ENCODE data around the gene SGSM1. TPM values are rescaled to one million over a fixed set of nuclear protein-coding genes. Genes with fewer than 3 reads are reported as not detected.

The SGSM1 gene
- total RNA-seq, 1 experiment from 2014 or later, result 0.29 TPM

GRCh38 chr22:24878969-24879368, 73.0 kb downstream of the SGSM1 start:
- no TSS peak for BruUV-seq (replicated peaks)
- Histone ChIP-seq H3K79me2 (ENCODE audit: low read length) (no peaks in the 10 kb centered on the region), H3K4me3 (ENCODE audit: low read length) (no peak overlapping the region), H3K4me2 (ENCODE audit: low read length) (no peak overlapping the region), H3F3A (ENCODE audit: low read length, unreplicated experiment) (no peaks in the 10 kb centered on the region), H2AFZ (ENCODE audit: low read length) (no peak overlapping the region), H3K9ac (ENCODE audit: low read length) (no peak overlapping the region), H3K27me3 (ENCODE audit: low read length) (no peaks in the 10 kb centered on the region), H3K4me1 (ENCODE audit: insufficient read depth, low read length) (no peaks in the 10 kb centered on the region), H3K27ac (ENCODE audit: low read length) (no peak overlapping the region), H4K20me1 (ENCODE audit: low read length) (no peaks in the 10 kb centered on the region), H3K36me3 (ENCODE audit: low read depth, low read length) (no peaks in the 10 kb centered on the region), H3K9me3 (ENCODE audit: low read length) (no peaks in the 10 kb centered on the region), H3K9me2 (replicated peaks; ENCODE audit: low read length) (no peaks in the 10 kb centered on the region)
- DNase-seq (no peak), ATAC-seq (no peak)
- CTCF ChIA-PET, result no interaction called here
- POLR2A ChIA-PET (ENCODE audit: unreplicated experiment), result no interaction called here
- no peak for TF ChIP-seq EZH2 (IDR thresholded peaks at IDR 0.05; ENCODE audit: low read length, unreplicated experiment)
- no peak for TF ChIP-seq EZH2phosphoT487 (IDR thresholded peaks at IDR 0.05; ENCODE audit: borderline replicate concordance, low read length)
- no peak for TF ChIP-seq CTCF (conservative IDR thresholded peaks at IDR 0.05; ENCODE audit: low read depth, low read length)
- intact Hi-C loops (cut with micrococcal nuclease), result no loop called here

GRCh38 chr22:24883432-24883831, 77.4 kb downstream of the SGSM1 start:
- no peaks in the 10 kb centered on the region for H3K9me3 ChIP-seq (ENCODE audit: low read length)
- H3K9ac ChIP-seq (ENCODE audit: low read length), result no peak overlapping the region
- H3F3A ChIP-seq (ENCODE audit: low read length, unreplicated experiment), result no peaks in the 10 kb centered on the region
- no peaks in the 10 kb centered on the region for H3K79me2 ChIP-seq (ENCODE audit: low read length)
- POLR2A ChIA-PET (ENCODE audit: unreplicated experiment), result no interaction called here
- H3K4me2 ChIP-seq (ENCODE audit: low read length), result no peak overlapping the region
- H3K9me2 ChIP-seq (replicated peaks; ENCODE audit: low read length), result no peaks in the 10 kb centered on the region
- no peaks in the 10 kb centered on the region for H3K36me3 ChIP-seq (ENCODE audit: low read depth, low read length)
- TF ChIP-seq CTCF (conservative IDR thresholded peaks at IDR 0.05; ENCODE audit: low read depth, low read length) (no peak), EZH2phosphoT487 (IDR thresholded peaks at IDR 0.05; ENCODE audit: borderline replicate concordance, low read length) (no peak), EZH2 (IDR thresholded peaks at IDR 0.05; ENCODE audit: low read length, unreplicated experiment) (no peak)
- H2AFZ ChIP-seq (ENCODE audit: low read length), result no peak overlapping the region
- DNase-seq (no peak), ATAC-seq (no peak)
- no peaks in the 10 kb centered on the region for H3K4me1 ChIP-seq (ENCODE audit: insufficient read depth, low read length)
- no TSS peak for BruUV-seq (replicated peaks)
- CTCF ChIA-PET, result interaction anchor here (0.5 kb wide), 1 partner anchor 13 kb away, joined by 4 read pairs; no protein-coding TSS in a partner anchor
- intact Hi-C loops (cut with micrococcal nuclease), result no loop called here
- H4K20me1 ChIP-seq (ENCODE audit: low read length), result no peaks in the 10 kb centered on the region
- H3K27me3 ChIP-seq (ENCODE audit: low read length), result no peaks in the 10 kb centered on the region
- H3K4me3 ChIP-seq (ENCODE audit: low read length), result no peak overlapping the region
- H3K27ac ChIP-seq (ENCODE audit: low read length), result no peak overlapping the region

GRCh38 chr22:24887260-24887659, 81.2 kb downstream of the SGSM1 start:
- H3F3A ChIP-seq (ENCODE audit: low read length, unreplicated experiment), result no peaks in the 10 kb centered on the region
- no peak overlapping the region for H3K27ac ChIP-seq (ENCODE audit: low read length)
- no peaks in the 10 kb centered on the region for H3K4me1 ChIP-seq (ENCODE audit: insufficient read depth, low read length)
- ChIA-PET POLR2A (ENCODE audit: unreplicated experiment) (no interaction called here), CTCF (no interaction called here)
- no peaks in the 10 kb centered on the region for H3K9me3 ChIP-seq (ENCODE audit: low read length)
- no peaks in the 10 kb centered on the region for H3K27me3 ChIP-seq (ENCODE audit: low read length)
- TF ChIP-seq CTCF (conservative IDR thresholded peaks at IDR 0.05; ENCODE audit: low read depth, low read length) (no peak), EZH2 (IDR thresholded peaks at IDR 0.05; ENCODE audit: low read length, unreplicated experiment) (no peak), EZH2phosphoT487 (IDR thresholded peaks at IDR 0.05; ENCODE audit: borderline replicate concordance, low read length) (no peak)
- ATAC-seq (no peak), DNase-seq (no peak)
- no peaks in the 10 kb centered on the region for H3K79me2 ChIP-seq (ENCODE audit: low read length)
- H3K9me2 ChIP-seq (replicated peaks; ENCODE audit: low read length), result no peaks in the 10 kb centered on the region
- no peak overlapping the region for H3K9ac ChIP-seq (ENCODE audit: low read length)
- H4K20me1 ChIP-seq (ENCODE audit: low read length), result no peaks in the 10 kb centered on the region
- H3K4me2 ChIP-seq (ENCODE audit: low read length), result no peak overlapping the region
- H3K36me3 ChIP-seq (ENCODE audit: low read depth, low read length), result no peaks in the 10 kb centered on the region
- no peak overlapping the region for H3K4me3 ChIP-seq (ENCODE audit: low read length)
- intact Hi-C loops (cut with micrococcal nuclease), result no loop called here
- no peak overlapping the region for H2AFZ ChIP-seq (ENCODE audit: low read length)
- BruUV-seq (replicated peaks), result no TSS peak
